GM18520 (cell line): ENCODE data around the gene DET1.

Source experiments
- ATAC-seq: cut with Tn5 transposase; IDR thresholded peaks from one replicate; pipeline ENCODE4 v1.9.1; 2021; ENCODE audit not compliant: unreplicated experiment

The DET1 gene

DNA sequence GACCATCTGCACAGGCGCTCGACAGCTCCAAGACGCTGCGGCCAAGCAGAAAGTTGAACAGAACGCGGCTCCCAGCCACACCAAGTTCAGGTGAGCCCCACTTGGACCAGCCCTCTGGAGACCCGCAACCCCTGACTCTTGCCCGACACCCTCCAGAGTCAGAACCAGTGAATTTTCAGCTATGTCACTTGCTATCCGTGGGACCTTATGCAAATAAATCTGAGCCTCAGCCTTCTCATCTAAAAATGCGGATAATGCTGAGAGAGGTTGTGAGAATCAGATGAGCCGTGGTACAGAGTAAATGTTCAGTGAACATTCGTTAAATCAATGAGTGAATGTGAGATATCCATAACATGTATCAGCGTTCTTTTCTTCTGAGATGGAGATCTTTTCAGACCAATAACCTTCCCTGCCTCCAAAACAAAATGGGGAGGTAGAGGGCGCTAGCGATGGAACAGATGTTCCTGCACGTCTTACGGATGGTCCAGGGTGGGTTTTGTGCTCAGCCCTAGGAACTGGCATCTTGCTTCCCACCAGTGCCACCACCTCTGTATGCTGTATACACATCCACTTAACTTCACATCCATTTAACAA lies 78.4 kb downstream of the DET1 start:
- ATAC-seq: no peak

DNA sequence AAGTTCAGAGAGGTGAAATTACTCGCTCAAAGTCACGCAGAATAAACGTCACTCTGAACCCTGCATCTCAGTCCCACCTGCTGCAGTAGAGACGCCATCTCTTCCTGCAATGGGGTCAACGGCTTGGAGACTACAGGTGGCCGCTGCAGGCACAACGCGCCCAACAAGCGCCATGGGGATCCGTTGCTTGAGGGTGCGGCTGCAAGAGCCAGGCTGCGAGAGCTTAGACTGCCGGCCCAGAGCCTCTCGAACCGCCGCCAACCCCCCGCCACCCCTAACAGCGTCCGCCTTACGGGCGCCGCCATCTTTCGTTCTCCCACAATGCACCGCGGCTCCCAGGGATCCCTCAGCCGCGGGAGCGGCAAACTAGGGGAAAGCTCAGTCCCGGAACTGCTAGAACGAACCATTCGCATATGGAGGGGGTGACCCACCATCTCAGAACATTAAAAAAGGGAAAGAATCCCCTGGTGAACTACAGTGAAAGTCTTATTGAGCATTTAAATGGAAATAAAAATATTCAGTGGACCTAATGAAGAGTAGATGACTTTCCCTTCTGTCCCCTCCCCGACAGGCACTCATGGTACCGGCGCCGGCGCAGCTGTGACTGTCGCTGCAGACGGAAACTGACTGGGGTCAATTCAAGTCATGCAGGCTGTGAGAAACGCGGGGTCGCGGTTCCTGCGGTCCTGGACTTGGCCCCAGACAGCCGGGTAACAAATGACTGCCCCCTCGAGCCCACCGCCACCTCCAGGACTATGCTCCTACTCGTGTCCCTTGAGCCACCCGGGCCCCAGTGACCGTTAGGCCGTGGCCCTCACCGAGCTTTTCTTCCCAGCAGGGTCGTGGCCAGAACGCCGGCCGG lies 79.2 kb downstream of the DET1 start, which contains the start of the genes MRPL46 and MRPS11:
MRPL46 (minus strand) TSS at position 316 of the 862 bp plus-strand sequence; CDS start at position 305, 11 bp downstream.
MRPS11 (plus strand) TSS at position 636 of the 862 bp plus-strand sequence; CDS start at position 646, 10 bp downstream.
- ATAC-seq: peak; percentile 83

DNA sequence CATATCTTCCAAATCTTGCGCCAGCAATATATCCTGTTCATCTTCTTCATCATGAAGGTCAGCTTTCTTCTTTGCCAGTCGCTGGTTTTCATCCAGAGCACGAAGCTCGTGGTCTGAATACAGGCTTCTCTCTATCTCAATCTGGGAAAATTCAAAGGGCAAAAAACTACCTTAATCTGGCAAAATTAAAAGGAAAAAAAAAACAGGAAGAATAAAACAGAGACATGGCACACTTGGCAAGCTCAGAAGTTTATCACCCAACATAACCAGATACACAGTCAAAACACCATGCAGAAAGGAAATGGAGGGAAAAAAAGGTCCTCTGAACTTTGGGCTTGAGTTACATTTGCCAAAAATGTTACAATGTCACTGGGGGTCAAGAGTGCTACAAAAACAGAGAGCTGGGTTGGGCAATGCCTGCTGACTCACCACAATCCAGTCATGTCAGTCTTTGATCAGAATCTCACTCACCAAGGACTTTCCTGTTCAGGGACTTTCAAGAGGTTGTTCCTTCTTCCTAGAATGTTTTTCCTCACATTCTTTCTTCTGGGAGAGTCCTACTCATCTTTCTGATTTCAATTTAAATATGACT lies 80.8 kb downstream of the DET1 start:
- ATAC-seq: no peak

DNA sequence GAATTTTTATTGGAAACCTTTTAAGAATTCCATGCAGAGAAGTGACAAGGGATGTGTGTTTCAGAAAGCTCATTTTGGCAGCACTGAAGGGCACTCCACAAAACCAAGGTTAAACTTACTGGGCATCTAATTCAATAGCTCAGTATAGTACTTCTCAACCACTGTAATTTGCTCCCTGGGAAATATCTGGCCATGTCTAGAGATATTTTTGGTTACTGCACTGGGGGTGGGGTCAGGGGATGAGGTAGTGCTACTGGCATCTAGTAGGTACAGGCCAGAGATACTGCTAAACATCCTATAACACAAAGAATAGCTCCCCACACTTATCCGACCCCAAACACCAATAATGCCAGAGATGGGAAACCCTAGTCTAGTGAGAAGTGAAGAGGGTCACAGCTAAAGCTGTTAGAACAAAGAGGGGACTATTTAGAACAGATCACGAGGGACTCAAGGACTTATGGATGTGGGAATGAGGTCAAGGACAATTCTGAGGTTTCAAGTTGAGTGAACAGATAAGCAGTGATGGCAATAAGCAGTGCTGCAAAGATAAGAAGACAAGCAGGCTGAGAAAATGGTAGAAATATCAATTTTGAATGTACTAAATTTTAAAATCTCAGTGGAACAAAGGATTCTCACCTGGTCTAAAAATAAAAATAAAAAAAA lies 82.5 kb downstream of the DET1 start:
- ATAC-seq: no peak
